Tibial nerve (tissue), 4 donors: ENCODE results near the gene IQGAP2. TPM values are rescaled to one million over a fixed set of nuclear protein-coding genes. Genes with fewer than 3 reads are reported as not detected.
A peak's percentile ranks its signal among the peaks of the same experiment; 100 is the strongest.

Experiments
- DNase-seq, 2 donors: peaks; one replicate each; pipeline ENCODE4 v3.0.0-alpha.2; 2019; ENCODE audit warnings: low spot score in 2 of 2
- H3K27ac ChIP-seq, 4 donors: fragments of 200-600 bp; sonication (generic) in 3 of 4; one replicate each; pipeline ENCODE4 v1.5.1; 2017 to 2019; ENCODE audit warnings: mild to moderate bottlenecking in 1 of 4
- H3K27me3 ChIP-seq, 2 donors: fragments of 200-600 bp; sonication (generic) in 1 of 2; one replicate each; pipeline versions ENCODE4 v1.5.1 to v1.6.0; 2017 to 2019
- H3K36me3 ChIP-seq, 3 donors: fragments of 200-600 bp; sonication (generic); one replicate each; pipeline ENCODE4 v1.5.1; 2018 to 2019
- H3K4me1 ChIP-seq, 4 donors: fragments of 200-600 bp; sonication (generic) in 3 of 4; one replicate each; pipeline ENCODE4 v1.5.1; 2017 to 2019
- H3K4me3 ChIP-seq, 4 donors: fragments of 200-600 bp; sonication (generic) in 3 of 4; one replicate each; pipeline ENCODE4 v1.5.1; 2017 to 2019; ENCODE audit warnings: mild to moderate bottlenecking in 1 of 4, moderate library complexity in 1 of 4
- H3K9me3 ChIP-seq, 4 donors: fragments of 200-600 bp; sonication (generic) in 3 of 4; one replicate each; pipeline ENCODE4 v1.5.1; 2017 to 2019
- CTCF ChIP-seq, 5 experiments: fragments of 200-600 bp in 3 of 5; fragments of 450-650 bp in 2 of 5; sonication (generic) in 3 of 5; IDR thresholded peaks; one replicate each; pipeline ENCODE4 v1.5.1; 2016 to 2019; ENCODE audit warnings: antibody characterized with exemption in 5 of 5, mild to moderate bottlenecking in 3 of 5, moderate library complexity in 2 of 5
- EP300 ChIP-seq, 2 donors: sonication (generic); formaldehyde crosslinking; IDR thresholded peaks; one replicate each; pipeline ENCODE4 v1.6.1; 2017; ENCODE audit warnings: antibody characterized with exemption in 2 of 2, mild to moderate bottlenecking in 1 of 2
- POLR2A ChIP-seq, 2 donors: fragments of 450-650 bp; IDR thresholded peaks; one replicate each; pipeline ENCODE4 v1.6.1; 2017; ENCODE audit warnings: antibody characterized with exemption in 2 of 2, mild to moderate bottlenecking in 2 of 2, moderate library complexity in 2 of 2
- WGBS, 2 donors: methylation state at CpG; one replicate each; pipeline ENCODE4 v1.1.5; 2018; 5-methylcytosine and 5-hydroxymethylcytosine counted together
- total RNA-seq, 4 donors: library from RNA; depleted of rRNA; stranded (reverse); fragments of >200 nt; gene quantifications; one replicate each; pipeline ENCODE4 v1.1.0, GENCODE V29; 2016

IQGAP2 gene
- total RNA-seq, 4 donors from 2014 or later: 42.8 to 58.2 (median 52.3) TPM

GRCh38 chr5:76445830-76446229 lies 42.7 kb downstream of the IQGAP2 start:
- DNase-seq: no peak
- Histone ChIP-seq H3K27ac (peak overlapping the region in 2 of 4 donors; percentile 27 to 75), H3K4me3 (no peak overlapping the region), H3K4me1 (peaks cover 0 to 44% (median 12%) of the 10 kb centered on the region in 4 donors), H3K27me3 (no peaks in the 10 kb centered on the region), H3K9me3 (no peaks in the 10 kb centered on the region), H3K36me3 (no peaks in the 10 kb centered on the region)
- no peak for TF ChIP-seq POLR2A (IDR thresholded peaks at IDR 0.05)
- no peak for TF ChIP-seq EP300 (IDR thresholded peaks at IDR 0.05)
- no peak for TF ChIP-seq CTCF (IDR thresholded peaks at IDR 0.05)
- WGBS, 2 donors: 87 to 91% methylated on average over 5 of the region's 5 CpGs

DNA sequence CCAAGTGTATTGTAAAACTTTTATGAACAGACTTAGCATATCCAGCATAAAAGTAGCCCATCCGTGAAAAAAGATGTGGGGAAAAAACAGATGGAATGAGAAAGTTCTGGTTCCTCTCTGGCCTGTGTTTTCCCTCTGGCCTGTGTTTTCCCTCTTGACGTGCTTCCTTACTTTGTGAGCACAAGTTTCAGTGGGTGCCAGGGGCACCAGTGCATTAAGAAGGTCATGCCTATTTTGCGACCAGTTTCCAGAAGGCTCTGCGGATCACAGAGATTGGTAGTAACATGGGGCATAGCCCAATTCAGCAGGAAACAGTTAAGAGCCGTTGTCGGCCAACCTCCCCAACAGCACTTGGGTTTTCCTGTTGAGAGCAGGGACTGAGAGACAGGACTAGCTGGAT lies 43.7 kb downstream of the IQGAP2 start:
- DNase-seq: no peak
- TF ChIP-seq EP300 (IDR thresholded peaks at IDR 0.05) (no peak), POLR2A (IDR thresholded peaks at IDR 0.05) (no peak), CTCF (IDR thresholded peaks at IDR 0.05) (no peak)
- H3K4me3 ChIP-seq: no peak overlapping the region
- H3K4me1 ChIP-seq: peaks cover 0 to 42% (median 14%) of the 10 kb centered on the region in 4 donors
- WGBS, 2 donors: 59 to 63% methylated on average over 6 of the region's 6 CpGs
- H3K27me3 ChIP-seq: no peaks in the 10 kb centered on the region
- H3K36me3 ChIP-seq: no peaks in the 10 kb centered on the region
- H3K27ac ChIP-seq: peak overlapping the region in 3 of 4 donors; percentile 22 to 75 (median 57)
- H3K9me3 ChIP-seq: no peaks in the 10 kb centered on the region

DNA sequence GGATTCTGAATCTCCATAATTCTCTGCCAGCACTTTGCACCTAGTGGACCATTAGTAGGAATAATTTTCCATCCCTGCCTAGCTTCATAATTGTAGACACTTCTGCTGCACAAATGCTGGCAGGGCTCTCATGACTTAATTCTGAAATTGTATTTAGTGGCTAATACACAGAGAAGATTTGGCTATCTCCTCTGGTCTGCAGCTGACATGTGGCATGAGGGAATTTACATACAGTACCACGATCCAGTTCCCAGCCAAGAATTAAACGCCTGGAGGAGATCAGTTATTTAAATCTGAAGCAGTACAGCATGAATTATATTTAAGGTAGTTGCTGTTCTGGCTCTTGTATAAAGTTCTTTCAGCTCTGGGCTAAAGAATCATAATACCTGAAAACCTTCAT lies 46.5 kb downstream of the IQGAP2 start:
- no peak for DNase-seq
- TF ChIP-seq POLR2A (IDR thresholded peaks at IDR 0.05): no peak
- TF ChIP-seq EP300 (IDR thresholded peaks at IDR 0.05): no peak
- no peak for TF ChIP-seq CTCF (IDR thresholded peaks at IDR 0.05)
- peak overlapping the region in 2 of 4 donors; percentile 30 to 57 for H3K27ac ChIP-seq
- H3K36me3 ChIP-seq: no peaks in the 10 kb centered on the region
- H3K4me1 ChIP-seq: peaks cover 0 to 21% (median 13%) of the 10 kb centered on the region in 4 donors
- H3K27me3 ChIP-seq: no peaks in the 10 kb centered on the region
- no peak overlapping the region for H3K4me3 ChIP-seq
- H3K9me3 ChIP-seq: no peaks in the 10 kb centered on the region
- WGBS, 2 donors: 14 to 21% methylated on average over 2 of the region's 2 CpGs

- peaks cover 0 to 21% (median 13%) of the 10 kb centered on the region in 4 donors for H3K4me1 ChIP-seq
- peak overlapping the region in 1 of 4 donors; percentile 57 for H3K27ac ChIP-seq
- WGBS, 2 donors: 6 to 9% methylated on average over 3 of the region's 3 CpGs
- no peak for TF ChIP-seq CTCF (IDR thresholded peaks at IDR 0.05)
- TF ChIP-seq POLR2A (IDR thresholded peaks at IDR 0.05): no peak
- no peak for TF ChIP-seq EP300 (IDR thresholded peaks at IDR 0.05)
- DNase-seq: no peak
- no peaks in the 10 kb centered on the region for H3K27me3 ChIP-seq
- H3K9me3 ChIP-seq: no peaks in the 10 kb centered on the region
- no peaks in the 10 kb centered on the region for H3K36me3 ChIP-seq
- no peak overlapping the region for H3K4me3 ChIP-seq
Observed at GRCh38 chr5:76450054-76450453, 47.0 kb downstream of the IQGAP2 start.

GRCh38 chr5:76451031-76451701 lies 48.1 kb downstream of the IQGAP2 start:
- no peaks in the 10 kb centered on the region for H3K9me3 ChIP-seq
- H3K27me3 ChIP-seq: no peaks in the 10 kb centered on the region
- peaks cover 0 to 21% (median 13%) of the 10 kb centered on the region in 4 donors for H3K4me1 ChIP-seq
- no peaks in the 10 kb centered on the region for H3K36me3 ChIP-seq
- DNase-seq: no peak
- peak overlapping the region in 1 of 4 donors; percentile 57 for H3K27ac ChIP-seq
- WGBS, 2 donors: 51 to 75% methylated on average over 6 of the region's 6 CpGs
- TF ChIP-seq POLR2A (IDR thresholded peaks at IDR 0.05): no peak
- TF ChIP-seq CTCF (IDR thresholded peaks at IDR 0.05): no peak
- no peak overlapping the region for H3K4me3 ChIP-seq
